ENCODE measurements around the gene PYURF.
"Not testable (repeated sequence)": the region's sequence is repeated elsewhere in the genome, so short reads cannot be mapped to it uniquely, and the experiment has no call there.

The PYURF gene

GRCh38 chr4:88523325-88524129, at the start of gene PYURF:
Gene PYURF, minus strand, starts transcription at chr4:88523776. Its CDS starts 76 bp downstream, at chr4:88523700.
- DNase-seq (ENCODE audit: low read depth) = peak; percentile 90

GRCh38 chr4:88570001-88570400, 46.4 kb upstream of the PYURF start:
- DNase-seq (ENCODE audit: low read depth) = no peak

- no peak for DNase-seq (ENCODE audit: low read depth)
Measured at GRCh38 chr4:88567591-88567990, 44.0 kb upstream of the PYURF start.

GRCh38 chr4:88549815-88550214, 26.2 kb upstream of the PYURF start:
- no peak for DNase-seq (ENCODE audit: low read depth)

GRCh38 chr4:88539322-88540068, 15.9 kb upstream of the PYURF start:
- not testable (repeated sequence) for DNase-seq (ENCODE audit: low read depth)

GRCh38 chr4:88537709-88538108, 14.1 kb upstream of the PYURF start:
- DNase-seq (ENCODE audit: low read depth) = no peak

GRCh38 chr4:88535090-88535755, 11.6 kb upstream of the PYURF start:
- DNase-seq (ENCODE audit: low read depth) = no peak

GRCh38 chr4:88533937-88534750, 10.6 kb upstream of the PYURF start:
- peak; percentile 82 for DNase-seq (ENCODE audit: low read depth)

GRCh38 chr4:88533088-88533790, 9.7 kb upstream of the PYURF start:
- DNase-seq (ENCODE audit: low read depth) = peak; percentile 62

GRCh38 chr4:88531549-88531948, 8.0 kb upstream of the PYURF start:
- no peak for DNase-seq (ENCODE audit: low read depth)

GRCh38 chr4:88528861-88529260, 5.3 kb upstream of the PYURF start:
- no peak for DNase-seq (ENCODE audit: low read depth)

- no peak for DNase-seq (ENCODE audit: low read depth)
Measured at GRCh38 chr4:88527787-88528186, 4.2 kb upstream of the PYURF start.

- no peak for DNase-seq (ENCODE audit: low read depth)
Measured at GRCh38 chr4:88526221-88526815, 2.7 kb upstream of the PYURF start.

- no peak for DNase-seq (ENCODE audit: low read depth)
Measured at GRCh38 chr4:88524171-88524570, 595 bp upstream of the PYURF start.

GRCh38 chr4:88522702-88523324, 763 bp downstream of the PYURF start:
- no peak for DNase-seq (ENCODE audit: low read depth)

- no peak for DNase-seq (ENCODE audit: low read depth)
Measured at GRCh38 chr4:88518911-88519310, 4.7 kb downstream of the PYURF start.

- no peak for DNase-seq (ENCODE audit: low read depth)
Measured at GRCh38 chr4:88517825-88518224, 5.8 kb downstream of the PYURF start.

GRCh38 chr4:88516746-88517145, 6.8 kb downstream of the PYURF start:
- no peak for DNase-seq (ENCODE audit: low read depth)

- no peak for DNase-seq (ENCODE audit: low read depth)
Measured at GRCh38 chr4:88514557-88515511, 8.7 kb downstream of the PYURF start.

All from GM04504 (cell line).